HepG2 (cell line): ENCODE results near the gene PRKAR1B.

ENCODE experiments used
- BRCA1 ChIP-seq: sonication (generic); formaldehyde crosslinking; IDR thresholded peaks from 2 replicates; pipeline ENCODE4 v1.4.0; 2020; ENCODE audit warnings: missing genetic modification reagents
- CTCF ChIP-seq: sonication (generic); formaldehyde crosslinking; IDR thresholded peaks from 2 replicates; pipeline ENCODE4 v1.5.0; 2020; ENCODE audit warnings: mild to moderate bottlenecking, missing genetic modification reagents, moderate library complexity
- E2F1 ChIP-seq: sonication (generic); formaldehyde crosslinking; IDR thresholded peaks from 2 replicates; pipeline ENCODE4 v1.5.0; 2020; ENCODE audit warnings: missing genetic modification reagents
- ELK4 ChIP-seq: sonication (generic); formaldehyde crosslinking; IDR thresholded peaks from 2 replicates; pipeline ENCODE4 v1.9.0; 2021; ENCODE audit warnings: missing genetic modification reagents, borderline replicate concordance
- HIC2 ChIP-seq: sonication (generic); formaldehyde crosslinking; IDR thresholded peaks from 2 replicates; pipeline ENCODE4 v1.9.0; 2022; ENCODE audit warnings: low read depth, missing genetic modification reagents
- NPAS2 ChIP-seq: sonication (generic); formaldehyde crosslinking; IDR thresholded peaks from 2 replicates; pipeline ENCODE4 v1.8.0; 2022; ENCODE audit warnings: mild to moderate bottlenecking, missing genetic modification reagents, borderline replicate concordance
- POLR2A ChIP-seq, 2 experiments: IDR thresholded peaks; 2 replicates each; pipeline ENCODE4 v1.6.1; 2011; ENCODE audit warnings: low read depth in 2 of 2, low read length in 2 of 2, mild to moderate bottlenecking in 1 of 2, moderate library complexity in 1 of 2; ENCODE audit not compliant: insufficient read depth in 1 of 2
- RAD21 ChIP-seq: fragments of 450-650 bp; formaldehyde crosslinking; IDR thresholded peaks from 2 replicates; pipeline ENCODE4 v1.5.0; 2020; ENCODE audit warnings: mild to moderate bottlenecking
- RAD51 ChIP-seq: fragments of 450-650 bp; IDR thresholded peaks from 2 replicates; pipeline ENCODE4 v1.6.1; 2016; ENCODE audit warnings: borderline replicate concordance
- TP53 ChIP-seq: sonication (generic); formaldehyde crosslinking; conservative IDR thresholded peaks from 2 replicates; pipeline ENCODE4 v1.4.0; 2020; ENCODE audit warnings: missing genetic modification reagents
- UBTF ChIP-seq: sonication (generic); formaldehyde crosslinking; IDR thresholded peaks from 2 replicates; pipeline ENCODE4 v1.4.0; 2020; ENCODE audit warnings: mild to moderate bottlenecking, missing genetic modification reagents
- ZBTB42 ChIP-seq: sonication (generic); formaldehyde crosslinking; IDR thresholded peaks from 2 replicates; pipeline ENCODE4 v1.5.0; 2020; ENCODE audit warnings: mild to moderate bottlenecking, missing genetic modification reagents
- ZNF350 ChIP-seq: sonication (generic); formaldehyde crosslinking; IDR thresholded peaks from 2 replicates; pipeline ENCODE4 v1.4.0; 2020; ENCODE audit warnings: mild to moderate bottlenecking, low read depth, missing genetic modification reagents, borderline replicate concordance
- ZNF382 ChIP-seq: sonication (generic); formaldehyde crosslinking; IDR thresholded peaks from 2 replicates; pipeline ENCODE4 v1.5.0; 2020; ENCODE audit warnings: missing genetic modification reagents, mild to moderate bottlenecking, borderline replicate concordance

- TF ChIP-seq POLR2A (IDR thresholded peaks at IDR 0.05; ENCODE audit: insufficient read depth in 1 of 2, low read depth in 2 of 2, low read length in 2 of 2) (no peak), ZNF382 (CRISPR knock-in tag) (no peak), RAD21 (CRISPR knock-in tag) (no peak), E2F1 (CRISPR knock-in tag) (no peak), TP53 (CRISPR knock-in tag) (no peak), UBTF (CRISPR knock-in tag) (no peak), NPAS2 (CRISPR knock-in tag) (no peak), CTCF (CRISPR knock-in tag) (no peak), ZBTB42 (CRISPR knock-in tag) (no peak), HIC2 (CRISPR knock-in tag) (no peak), ZNF350 (CRISPR knock-in tag) (no peak), ELK4 (CRISPR knock-in tag) (no peak), RAD51 (no peak), BRCA1 (CRISPR knock-in tag) (no peak)
Observed at GRCh38 chr7:506391-506831, 220.7 kb downstream of the PRKAR1B start.
